HUDEP-2 (cell line): ENCODE measurements around the gene FAAP100.
"Not testable (repeated sequence)": the region's sequence is repeated elsewhere in the genome, so short reads cannot be mapped to it uniquely, and the experiment has no call there.

Source experiments
- DNase-seq, 76 experiments: peaks; one replicate each; lab custom pipeline; 2025; ENCODE audit not compliant: unreplicated experiment in 76 of 76; lab: John Stamatoyannopoulos, UW

FAAP100 gene

GRCh38 chr17:81552244-81553017 is at the start of gene FAAP100:
Gene FAAP100, minus strand, starts transcription at chr17:81552353. Its CDS starts 23 bp downstream, at chr17:81552330.
- DNase-seq: peak in 67 of 76 experiments; percentile 14 to 86 (median 64)

- DNase-seq: peak in 33 of 76 experiments; percentile 6 to 65 (median 31)
These were observed 49.5 kb upstream of the FAAP100 start for GRCh38 chr17:81601525-81602120.

GRCh38 chr17:81599719-81600486 is 47.8 kb upstream of the FAAP100 start:
- DNase-seq: no peak

- DNase-seq: no peak
These were observed 41.1 kb upstream of the FAAP100 start for GRCh38 chr17:81593105-81593871.

GRCh38 chr17:81591971-81592370 is 39.8 kb upstream of the FAAP100 start:
- DNase-seq: no peak

GRCh38 chr17:81590121-81590520 is 38.0 kb upstream of the FAAP100 start:
- no peak for DNase-seq

GRCh38 chr17:81589612-81590011 is 37.5 kb upstream of the FAAP100 start:
- DNase-seq: no peak

GRCh38 chr17:81586096-81586495 is 33.9 kb upstream of the FAAP100 start:
- DNase-seq: no peak

- not testable (repeated sequence) for DNase-seq
These were observed 32.6 kb upstream of the FAAP100 start for GRCh38 chr17:81584771-81585170.

GRCh38 chr17:81583589-81584342 is 31.6 kb upstream of the FAAP100 start:
- no peak for DNase-seq

GRCh38 chr17:81582749-81583148 is 30.6 kb upstream of the FAAP100 start:
- peak in 52 of 76 experiments; percentile 9 to 88 (median 47) for DNase-seq

- DNase-seq: no peak
These were observed 30.2 kb upstream of the FAAP100 start for GRCh38 chr17:81582341-81582740.

GRCh38 chr17:81581758-81582157 is 29.6 kb upstream of the FAAP100 start:
- DNase-seq: no peak

GRCh38 chr17:81580481-81580880 is 28.3 kb upstream of the FAAP100 start:
- peak in 18 of 76 experiments; percentile 2 to 41 (median 16) for DNase-seq

GRCh38 chr17:81579821-81580321 is 27.7 kb upstream of the FAAP100 start:
- peak in 28 of 76 experiments; percentile 3 to 67 (median 20) for DNase-seq

- no peak for DNase-seq
These were observed 27.1 kb upstream of the FAAP100 start for GRCh38 chr17:81579298-81579697.

GRCh38 chr17:81578561-81579225 is 26.5 kb upstream of the FAAP100 start:
- no peak for DNase-seq

- DNase-seq: peak in 1 of 76 experiments; percentile 4
These were observed 25.9 kb upstream of the FAAP100 start for GRCh38 chr17:81578038-81578441.
